ENCODE measurements around the gene PRM1. TPM values are rescaled to one million over a fixed set of nuclear protein-coding genes. Genes with fewer than 3 reads are reported as not detected.

Gene PRM1
- total RNA-seq, 1 experiment from 2014 or later: not detected

DNA sequence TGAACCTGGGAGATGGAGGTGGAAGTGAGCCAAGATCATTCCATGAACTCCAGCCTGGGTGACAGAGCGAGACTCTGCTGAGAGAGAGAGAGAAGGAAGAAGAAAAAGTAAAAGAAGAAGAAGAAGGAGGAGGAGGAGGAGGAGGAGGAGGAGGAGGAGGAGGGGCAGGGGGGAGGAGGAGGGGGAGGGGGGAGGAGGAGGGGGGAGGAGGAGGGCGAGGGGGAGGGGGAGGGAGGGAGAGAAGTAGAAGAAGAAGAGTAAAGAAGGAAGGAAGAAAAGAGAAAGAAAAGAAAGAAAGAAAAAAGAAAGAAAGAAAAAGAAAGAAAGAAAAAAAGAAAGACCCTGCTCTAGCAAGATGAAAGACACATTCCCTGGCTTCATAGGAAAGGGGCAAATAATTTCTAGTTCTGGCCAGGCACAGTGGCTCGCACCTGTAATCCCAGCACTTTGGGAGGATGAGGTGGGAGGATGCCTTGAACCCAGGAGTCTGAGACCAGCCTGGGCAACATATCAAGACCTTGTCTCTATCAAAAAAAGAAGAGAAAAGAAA, 48.8 kb downstream of the PRM1 start:
- intact Hi-C loops (cut with micrococcal nuclease; ENCODE audit: unreplicated experiment): no loop called here

DNA sequence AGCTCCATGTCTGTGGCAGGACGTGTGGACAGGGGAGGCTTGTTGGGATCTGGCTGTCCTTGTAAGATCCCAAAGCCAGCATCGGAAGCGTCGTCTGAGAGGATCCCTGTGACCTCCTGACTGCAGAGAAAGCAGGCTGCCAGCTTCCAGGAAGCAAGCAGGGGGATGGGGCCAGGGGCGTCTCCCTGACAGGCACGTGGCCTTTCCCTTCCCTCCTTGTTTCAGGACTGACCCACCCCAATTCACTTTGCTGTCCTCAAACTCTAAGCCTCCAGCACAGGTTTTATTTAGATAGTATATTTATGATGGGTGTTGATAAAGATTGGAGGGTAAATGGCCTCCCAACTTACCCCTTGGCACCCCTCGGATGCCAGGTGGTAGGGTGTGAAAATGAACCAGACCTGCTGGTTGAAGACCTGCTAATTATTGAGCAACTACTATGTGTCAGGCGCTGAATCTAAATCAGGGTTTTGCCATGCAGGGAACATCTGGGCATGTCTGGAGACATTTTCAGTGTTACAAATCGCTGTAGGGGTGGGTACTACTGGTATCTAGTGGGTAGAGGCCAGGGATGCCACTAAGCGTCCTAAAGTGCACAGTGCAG, 49.7 kb downstream of the PRM1 start:
- no peak for DNase-seq
- H3K27ac Mint-ChIP-seq (ENCODE audit: unreplicated experiment): no peak overlapping the region
- no peaks in the 10 kb centered on the region for H3K27me3 ChIP-seq (replicated peaks; ENCODE audit: control insufficient read depth, insufficient read depth, low read length)
- no peaks in the 10 kb centered on the region for H3K4me1 Mint-ChIP-seq (ENCODE audit: low read depth, unreplicated experiment)
- ChIA-PET CTCF (no interaction called here), POLR2A (no interaction called here)
- H3K36me3 Mint-ChIP-seq (ENCODE audit: insufficient read depth, unreplicated experiment): no peaks in the 10 kb centered on the region
- intact Hi-C loops (cut with micrococcal nuclease; ENCODE audit: unreplicated experiment): no loop called here
- H3K4me3 Mint-ChIP-seq (ENCODE audit: unreplicated experiment): no peak overlapping the region
- H3K27me3 Mint-ChIP-seq (ENCODE audit: insufficient read depth, unreplicated experiment): no peaks in the 10 kb centered on the region
- H3K36me3 ChIP-seq (ENCODE audit: control insufficient read depth, insufficient read depth, low read length): no peaks in the 10 kb centered on the region
- H3K4me1 ChIP-seq: no peaks in the 10 kb centered on the region
- no peak overlapping the region for H3K4me3 ChIP-seq (ENCODE audit: low read depth, low read length)
- no peaks in the 10 kb centered on the region for H3K9me3 Mint-ChIP-seq (ENCODE audit: unreplicated experiment)
- TF ChIP-seq CTCF (IDR thresholded peaks at IDR 0.05; ENCODE audit: insufficient read depth in 1 of 2, low read depth in 1 of 2, low read length in 1 of 2, severe bottlenecking in 1 of 2, unreplicated experiment in 1 of 2): no peak
- H3K9me3 ChIP-seq: no peaks in the 10 kb centered on the region
- BruUV-seq (replicated peaks): no TSS peak

More for the DNA sequence above, 48.8 kb downstream of the PRM1 start:
- BruUV-seq (replicated peaks): no TSS peak
- H3K4me1 ChIP-seq: no peaks in the 10 kb centered on the region
- H3K36me3 ChIP-seq (ENCODE audit: control insufficient read depth, insufficient read depth, low read length): no peaks in the 10 kb centered on the region
- Mint-ChIP-seq H3K4me1 (ENCODE audit: low read depth, unreplicated experiment) (no peaks in the 10 kb centered on the region), H3K9me3 (ENCODE audit: unreplicated experiment) (no peaks in the 10 kb centered on the region), H3K36me3 (ENCODE audit: insufficient read depth, unreplicated experiment) (no peaks in the 10 kb centered on the region), H3K27ac (ENCODE audit: unreplicated experiment) (no peak overlapping the region), H3K27me3 (ENCODE audit: insufficient read depth, unreplicated experiment) (no peaks in the 10 kb centered on the region), H3K4me3 (ENCODE audit: unreplicated experiment) (no peak overlapping the region)
- TF ChIP-seq CTCF (IDR thresholded peaks at IDR 0.05; ENCODE audit: insufficient read depth in 1 of 2, low read depth in 1 of 2, low read length in 1 of 2, severe bottlenecking in 1 of 2, unreplicated experiment in 1 of 2): no peak
- no peak for DNase-seq
- ChIA-PET POLR2A (no interaction called here), CTCF (no interaction called here)
- no peak overlapping the region for H3K4me3 ChIP-seq (ENCODE audit: low read depth, low read length)
- no peaks in the 10 kb centered on the region for H3K27me3 ChIP-seq (replicated peaks; ENCODE audit: control insufficient read depth, insufficient read depth, low read length)
- no peaks in the 10 kb centered on the region for H3K9me3 ChIP-seq

Small RNA genes within 50 kb of the gene (microRNA-seq; reads per million reads assigned to microRNA genes)
- not detected for gene MIR548H2

Other genes with a start within 250 kb of the PRM1 start
- 8.1 and 13.2 TPM in 2 replicates for gene SOCS1, start 25.1 kb downstream of the PRM1 start, total RNA-seq (2022)
- gene TNP2, start 12.0 kb downstream of the PRM1 start, total RNA-seq (2022): not detected in 2 replicates
- not detected in 2 replicates for gene PRM3, start 7.7 kb downstream of the PRM1 start, total RNA-seq (2022)
- not detected in 2 replicates for gene PRM2, start 4.8 kb downstream of the PRM1 start, total RNA-seq (2022)
- 47.4 and 52.7 TPM in 2 replicates for gene RMI2, start 64.1 kb upstream of the PRM1 start, total RNA-seq (2022)